GDM1 (cell line): ENCODE measurements around the gene LRRN3.
"Not testable (repeated sequence)": the region's sequence is repeated elsewhere in the genome, so short reads cannot be mapped to it uniquely, and the experiment has no call there.

Experiments used
- DNase-seq: peaks from one replicate; lab custom pipeline; 2025; lab: John Stamatoyannopoulos, UW

Gene LRRN3

GRCh38 chr7:111090846-111091245 is at the start of gene LRRN3:
LRRN3 (plus strand) TSS chr7:111091127; CDS start chr7:111122773, 31,646 bp downstream.
- DNase-seq: no peak

DNA sequence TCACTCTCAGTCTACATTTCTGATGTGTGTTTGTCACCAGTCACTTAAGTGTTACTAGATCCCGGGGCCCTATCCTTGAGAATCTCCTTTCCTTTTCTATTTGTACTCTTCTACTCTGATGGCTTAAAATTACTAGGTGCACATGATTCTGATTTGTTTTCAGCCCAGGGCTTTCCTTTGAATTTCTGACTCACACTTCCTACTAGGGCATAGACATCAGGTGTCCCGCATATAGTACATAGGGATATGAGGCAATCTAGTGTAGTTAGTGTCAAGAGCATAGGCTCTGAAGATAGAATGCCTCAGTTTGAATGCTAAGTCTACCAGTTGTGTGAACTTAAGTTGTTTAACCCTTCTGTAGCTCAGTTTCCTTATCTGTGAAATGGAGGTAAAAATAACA is 49.4 kb upstream of the LRRN3 start:
- DNase-seq: no peak

GRCh38 chr7:111042842-111043241 is 48.1 kb upstream of the LRRN3 start:
- DNase-seq: no peak

DNA sequence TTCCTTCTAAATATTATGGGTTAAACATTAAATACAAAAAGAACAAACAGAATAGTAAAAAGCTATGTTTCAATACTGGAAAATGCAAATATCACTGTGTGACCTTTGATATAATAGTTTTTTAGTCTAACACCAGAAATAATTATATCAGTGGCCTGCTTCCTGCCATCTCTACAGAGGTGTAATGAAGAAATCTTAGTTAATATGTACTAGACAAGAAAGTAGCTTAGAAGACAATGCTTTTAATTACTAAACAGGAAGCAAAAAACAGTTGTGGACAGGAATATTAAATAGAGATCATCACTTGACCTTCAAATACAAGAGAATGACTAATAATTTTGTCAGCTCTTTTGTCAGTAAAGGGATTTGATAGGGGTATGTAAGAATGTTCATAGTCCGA is 47.4 kb upstream of the LRRN3 start:
- no peak for DNase-seq

DNA sequence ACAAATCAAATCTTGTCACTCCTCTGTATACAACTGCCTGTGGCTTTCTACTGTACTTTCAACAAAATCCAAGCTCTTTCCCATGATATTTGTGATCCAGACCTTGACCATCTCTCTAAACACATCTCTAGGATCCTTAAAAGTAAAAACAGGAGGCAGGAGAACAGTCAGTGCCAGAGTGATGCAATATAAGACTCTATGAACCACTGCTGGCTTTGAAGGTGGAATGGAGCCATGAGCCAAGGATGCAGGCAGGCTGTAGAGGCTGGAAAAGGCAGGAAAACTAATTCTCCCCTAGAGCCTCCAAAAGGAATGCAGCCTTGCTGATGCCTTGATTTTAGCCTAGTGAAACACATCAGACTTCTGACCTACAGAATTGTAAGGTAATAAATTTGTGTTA is 45.5 kb upstream of the LRRN3 start:
- no peak for DNase-seq

DNA sequence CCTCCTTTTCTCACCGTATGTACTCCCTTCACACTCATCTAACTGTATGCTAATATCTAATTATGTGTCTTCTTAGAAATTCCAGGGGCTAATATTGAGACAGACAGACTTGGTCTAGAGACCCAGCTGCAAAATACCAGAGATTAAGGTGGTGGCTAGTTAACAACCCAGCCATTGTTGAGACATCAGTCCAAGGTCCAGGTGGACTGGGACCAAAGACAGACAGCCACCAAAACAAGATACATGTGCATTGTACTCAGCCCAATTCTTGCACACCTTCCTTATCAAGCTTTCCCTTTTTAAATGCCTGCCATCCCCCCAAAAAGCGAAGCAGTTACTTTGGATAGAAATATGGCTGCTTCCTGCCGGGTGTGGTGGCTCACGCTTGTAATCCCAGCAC is 43.3 kb upstream of the LRRN3 start:
- DNase-seq: no peak

- no peak for DNase-seq
These were observed 40.8 kb upstream of the LRRN3 start for GRCh38 chr7:111049971-111050680.

DNA sequence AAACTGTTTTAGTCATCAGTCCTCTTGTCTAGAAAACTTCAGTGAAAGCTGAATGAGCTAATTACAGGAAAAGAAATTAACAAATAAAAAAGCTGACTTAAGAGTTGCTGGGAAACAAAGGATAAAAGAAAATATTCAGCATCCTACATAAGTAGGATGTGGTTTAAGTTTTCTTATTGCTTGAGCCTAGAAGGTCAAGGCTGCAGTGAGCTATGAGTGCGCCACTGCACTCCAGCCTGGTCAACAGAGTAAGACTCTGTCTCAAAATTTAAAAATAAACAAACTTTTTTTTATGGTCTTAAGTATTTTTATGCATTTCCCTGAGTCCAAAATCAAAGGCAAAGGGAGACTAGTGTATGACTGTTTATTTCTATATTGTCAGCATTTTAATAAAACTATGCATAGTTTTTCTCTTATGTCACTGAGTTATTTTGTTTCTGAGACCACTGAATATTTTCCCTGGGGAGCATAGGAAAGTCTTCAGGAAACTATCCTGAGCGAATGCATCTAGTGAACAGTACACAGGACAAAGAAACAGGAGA is 40.0 kb upstream of the LRRN3 start:
- DNase-seq: no peak

DNA sequence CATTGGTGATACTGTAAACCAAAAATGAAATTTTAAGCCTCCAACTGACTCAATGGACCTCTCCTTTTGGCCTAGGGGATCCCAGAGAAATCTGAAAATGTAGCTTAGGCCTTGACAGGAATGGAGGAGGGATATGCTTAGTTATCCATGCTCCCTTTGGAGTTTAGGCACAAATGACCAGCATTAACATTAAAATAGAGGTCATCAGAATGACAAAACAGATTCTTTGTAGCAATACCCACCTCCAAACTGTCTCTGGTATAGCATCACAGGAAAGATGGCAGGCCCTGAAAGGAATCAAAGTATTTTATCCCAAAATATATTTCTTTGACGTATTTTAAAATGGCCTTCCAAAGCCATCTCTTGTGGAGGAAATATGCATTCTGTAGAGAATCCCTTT is 39.1 kb upstream of the LRRN3 start:
- no peak for DNase-seq

DNA sequence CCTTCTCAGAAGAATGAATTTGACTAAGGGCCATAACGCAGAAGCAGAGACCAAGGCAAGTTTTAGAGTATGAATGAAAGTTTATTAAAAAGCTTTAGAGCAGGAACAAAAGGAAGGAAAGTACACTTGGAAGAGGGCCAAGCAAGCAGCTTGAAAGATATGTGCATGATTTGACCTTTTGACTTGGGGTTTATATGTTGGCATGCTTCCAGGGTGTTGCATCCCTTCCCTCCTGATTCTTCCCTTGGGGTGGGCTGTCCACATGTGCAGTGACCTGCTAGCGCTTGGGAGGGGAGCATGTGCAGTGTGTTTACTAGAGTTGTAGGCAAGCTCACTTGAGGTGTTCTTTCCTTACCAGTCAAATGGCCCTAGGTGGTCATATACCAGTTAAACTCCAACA is 37.9 kb upstream of the LRRN3 start:
- no peak for DNase-seq

GRCh38 chr7:111056371-111056770 is 34.6 kb upstream of the LRRN3 start:
- no peak for DNase-seq

- DNase-seq: no peak
These were observed 33.9 kb upstream of the LRRN3 start for GRCh38 chr7:111057066-111057465.

DNA sequence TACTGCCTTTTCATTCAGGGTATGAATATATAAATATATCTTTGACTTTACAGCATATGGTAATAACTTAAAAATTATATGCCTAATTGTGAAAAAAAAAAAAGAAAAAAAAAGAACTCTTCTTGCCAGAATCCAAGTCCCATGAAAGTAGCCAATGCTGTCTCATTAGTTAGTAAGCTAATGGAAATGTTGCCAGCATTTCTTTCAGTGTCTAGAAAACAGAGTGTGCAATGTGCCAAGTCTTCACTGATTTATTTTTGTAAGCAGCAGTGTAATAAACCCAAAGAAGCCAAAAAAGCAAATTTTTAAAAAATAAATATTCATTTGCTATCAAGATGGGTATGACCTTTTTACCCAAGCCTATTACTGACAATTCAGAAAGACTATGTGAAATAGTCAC is 31.1 kb upstream of the LRRN3 start:
- no peak for DNase-seq

DNA sequence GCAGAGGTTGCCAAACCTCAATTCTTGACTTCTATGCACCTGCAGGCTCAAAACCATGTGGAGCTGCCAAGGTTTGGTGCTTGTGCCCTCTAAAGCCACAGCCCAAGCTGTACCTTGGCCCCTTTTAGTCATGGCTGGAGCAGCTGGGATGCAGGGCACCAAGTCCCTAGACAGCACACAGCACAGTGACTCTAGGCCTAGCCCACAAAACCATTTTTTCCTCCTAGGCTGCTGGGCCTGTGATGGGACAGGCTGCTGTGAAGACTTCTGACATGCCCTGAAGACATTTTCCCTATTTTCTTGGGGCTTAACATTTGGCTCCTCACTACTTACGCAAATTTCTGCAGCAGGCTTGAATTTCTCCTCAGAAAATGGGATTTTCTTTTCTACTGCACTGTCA is 27.8 kb upstream of the LRRN3 start:
- DNase-seq: no peak

- no peak for DNase-seq
These were observed 23.7 kb upstream of the LRRN3 start for GRCh38 chr7:111067251-111067650.

GRCh38 chr7:111067682-111068081 is 23.2 kb upstream of the LRRN3 start:
- no peak for DNase-seq

- no peak for DNase-seq
These were observed 22.3 kb upstream of the LRRN3 start for GRCh38 chr7:111068618-111069017.

- DNase-seq: no peak
These were observed 19.4 kb upstream of the LRRN3 start for GRCh38 chr7:111071556-111071955.

DNA sequence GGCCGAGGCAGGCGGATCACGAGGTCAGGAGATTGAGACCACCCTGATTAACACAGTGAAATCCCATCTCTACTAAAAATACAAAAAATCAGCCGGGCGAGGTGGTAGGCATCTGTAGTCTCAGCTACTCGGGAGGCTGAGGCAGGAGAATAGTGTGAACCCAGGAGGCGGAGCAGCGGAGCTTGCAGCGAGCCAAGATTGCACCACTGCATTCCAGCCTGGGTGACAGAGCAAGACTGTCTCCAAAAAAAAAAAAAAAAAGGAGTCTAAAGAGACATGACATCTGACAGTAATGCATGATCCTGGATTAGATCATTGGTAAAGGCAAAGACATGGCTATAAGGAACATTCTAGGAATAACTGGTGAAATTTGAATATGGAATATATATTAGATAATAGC is 18.3 kb upstream of the LRRN3 start:
- not testable (repeated sequence) for DNase-seq

DNA sequence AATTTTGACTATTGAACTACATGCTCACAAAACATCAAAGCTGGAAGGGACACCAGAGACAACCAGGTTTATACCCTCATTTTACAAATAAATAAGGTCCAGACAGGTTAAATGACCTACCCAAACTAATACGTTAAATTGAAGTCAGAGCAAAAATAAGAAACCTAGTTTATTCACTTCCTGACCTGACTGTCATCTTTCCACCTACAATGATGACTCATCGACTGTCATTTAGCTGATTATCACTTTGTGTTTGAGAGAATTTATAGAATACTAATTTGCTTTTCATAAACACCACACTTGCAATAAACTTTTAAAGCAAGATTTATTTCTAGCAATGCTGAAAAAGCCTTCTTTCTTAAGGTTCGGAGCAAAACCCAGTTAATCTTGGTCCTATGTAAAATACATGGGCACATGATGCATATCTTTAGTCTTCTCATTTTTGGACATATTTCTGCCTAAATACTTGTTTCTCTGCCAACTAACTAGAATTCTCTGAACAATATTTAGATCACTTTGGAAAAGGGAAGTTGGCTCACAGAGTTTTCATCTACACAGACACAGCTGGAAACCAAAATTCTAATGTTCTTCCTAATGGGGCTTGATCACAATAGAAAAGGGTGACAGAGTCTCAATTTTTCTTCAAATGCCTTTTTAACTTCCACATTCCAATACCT is 16.7 kb upstream of the LRRN3 start:
- no peak for DNase-seq

- DNase-seq: no peak
These were observed 16.2 kb upstream of the LRRN3 start for GRCh38 chr7:111074748-111075146.

DNA sequence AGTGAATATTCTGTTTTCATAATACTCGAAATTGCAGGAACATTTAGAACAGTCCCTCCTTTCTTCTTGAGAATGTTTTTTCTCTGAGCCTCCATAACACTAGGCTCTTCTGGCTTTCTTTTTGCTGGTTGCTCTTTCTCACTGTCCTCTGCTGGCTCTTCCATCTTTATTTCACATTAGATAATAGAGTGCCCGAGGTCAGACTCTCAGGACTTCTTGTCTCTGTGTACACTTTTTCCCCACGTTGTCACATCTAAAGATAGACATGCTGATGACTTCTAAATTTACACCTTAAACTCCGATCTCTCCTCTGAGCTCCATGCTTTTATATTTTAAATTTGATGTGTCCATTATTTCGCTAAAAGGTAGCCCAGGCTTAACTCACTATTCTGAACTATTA is 15.4 kb upstream of the LRRN3 start:
- no peak for DNase-seq

DNA sequence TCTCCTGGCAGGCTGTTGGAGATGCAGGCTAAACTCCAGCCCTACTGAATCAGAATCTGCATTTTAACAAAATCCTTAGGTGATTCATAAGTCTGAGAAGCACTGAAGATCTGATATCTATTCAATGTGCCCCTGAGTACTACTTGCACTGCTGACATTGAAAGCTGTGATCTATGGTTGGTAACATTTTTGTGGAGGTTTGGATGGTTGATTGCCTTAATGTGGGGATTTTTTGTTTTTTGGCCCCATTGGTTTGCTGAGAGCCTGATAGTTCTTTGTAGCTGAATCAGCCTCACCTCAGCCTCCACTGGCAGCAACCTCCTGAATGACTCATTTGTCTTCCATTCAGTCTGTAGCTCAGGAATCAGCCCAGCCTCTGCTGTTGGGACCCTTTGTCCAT is 14.7 kb upstream of the LRRN3 start:
- no peak for DNase-seq

- no peak for DNase-seq
These were observed 13.9 kb upstream of the LRRN3 start for GRCh38 chr7:111077001-111077400.
